ENCODE data around the gene SIGLEC6.
A peak's percentile ranks its signal among the peaks of the same experiment; 100 is the strongest.
"Not testable (repeated sequence)": the region's sequence is repeated elsewhere in the genome, so short reads cannot be mapped to it uniquely, and the experiment has no call there.

Gene SIGLEC6

DNA sequence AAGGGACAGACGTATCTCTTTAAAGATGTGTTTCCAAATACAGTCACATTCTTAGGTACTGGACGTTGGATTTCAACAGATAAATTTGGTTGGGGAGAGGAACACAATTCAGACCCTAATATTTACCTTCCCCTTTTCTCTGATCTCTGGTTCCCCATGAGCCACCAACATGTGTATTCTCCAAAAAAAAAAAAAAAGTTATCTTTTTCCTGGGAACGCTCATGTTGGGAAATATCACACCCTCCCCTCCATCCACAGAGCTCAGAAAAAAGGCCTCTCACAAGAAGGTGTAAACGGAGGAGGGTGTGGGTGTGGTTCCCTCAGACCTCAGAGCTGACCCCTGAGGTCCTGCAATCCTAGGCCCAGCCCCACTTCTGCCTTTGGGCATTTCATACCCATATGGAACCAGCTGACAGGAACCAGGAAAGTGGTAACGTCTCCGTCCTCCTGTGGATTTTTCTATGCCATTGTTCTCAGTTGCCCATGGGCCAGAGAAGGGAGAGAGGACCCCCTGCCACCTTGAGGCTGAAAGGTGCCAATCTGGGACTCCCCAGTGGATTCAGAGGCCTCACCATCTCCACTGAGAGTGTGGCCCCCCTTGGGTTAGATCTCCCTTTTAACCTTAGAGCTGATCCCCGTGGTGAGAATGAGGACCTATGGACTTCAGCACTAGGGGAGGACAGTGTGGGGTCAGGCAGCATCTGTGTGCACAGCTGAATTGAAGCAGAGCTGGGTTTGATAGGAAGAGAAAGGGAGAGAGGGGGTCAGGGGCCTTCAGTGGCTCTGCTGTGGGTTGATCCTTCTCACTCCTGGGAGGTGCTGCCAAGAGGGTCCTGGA lies 21.4 kb downstream of the SIGLEC6 start:
- ATAC-seq (no peak), DNase-seq (no peak)

DNA sequence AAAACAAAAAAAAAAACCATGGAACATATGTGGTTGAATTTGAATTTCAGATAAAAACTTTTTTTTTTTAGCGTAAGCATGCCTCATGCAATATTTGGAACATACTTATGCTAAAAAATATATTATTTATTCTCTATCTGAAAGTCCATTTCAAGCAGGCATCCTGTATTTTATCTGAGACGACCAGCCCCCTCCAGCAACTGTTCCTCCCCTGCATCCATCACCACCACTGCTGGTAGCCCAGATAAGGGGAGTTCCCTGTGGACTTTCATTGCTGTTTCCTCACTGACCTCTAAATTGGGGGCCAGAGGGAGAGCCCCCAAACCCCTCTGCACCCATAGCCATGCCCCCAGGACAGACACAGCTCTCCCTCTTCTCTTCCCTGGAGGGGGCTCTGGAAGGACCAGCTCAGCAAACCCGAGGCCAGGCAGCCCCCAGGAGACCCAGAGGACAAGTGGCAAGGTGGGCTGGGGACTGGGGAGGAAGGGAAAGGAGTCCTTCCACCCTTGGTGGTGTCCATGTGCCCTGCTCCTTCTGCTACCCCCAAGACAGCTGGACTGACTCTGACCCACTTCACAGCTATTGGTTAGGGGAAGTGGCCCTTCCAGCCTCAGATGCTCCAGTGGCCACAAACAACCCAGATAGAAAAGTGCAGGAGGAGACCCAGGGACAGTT lies 23.3 kb downstream of the SIGLEC6 start:
- ATAC-seq (no peak), DNase-seq (no peak)

DNA sequence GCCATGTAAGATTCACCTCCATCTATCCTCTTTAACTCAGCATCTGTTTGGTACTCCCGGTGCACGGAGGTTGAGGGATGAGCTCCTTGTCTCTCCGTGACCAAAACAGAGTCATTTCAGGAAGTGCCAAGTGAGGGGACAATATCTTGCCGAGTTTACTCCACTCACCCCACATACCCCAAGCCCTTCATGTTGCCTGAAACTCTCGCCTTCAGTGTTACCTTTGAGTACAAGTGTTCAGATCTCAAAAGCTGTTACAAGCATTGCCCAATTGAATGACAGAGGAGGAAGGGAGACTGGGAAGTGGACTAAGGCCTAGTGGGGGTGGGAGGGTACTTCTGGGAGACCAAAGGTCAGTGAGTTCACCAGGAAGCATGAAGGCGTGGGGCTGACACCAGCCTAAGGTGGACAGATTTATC lies 23.8 kb downstream of the SIGLEC6 start:
- ATAC-seq = no peak
- DNase-seq = no peak

DNA sequence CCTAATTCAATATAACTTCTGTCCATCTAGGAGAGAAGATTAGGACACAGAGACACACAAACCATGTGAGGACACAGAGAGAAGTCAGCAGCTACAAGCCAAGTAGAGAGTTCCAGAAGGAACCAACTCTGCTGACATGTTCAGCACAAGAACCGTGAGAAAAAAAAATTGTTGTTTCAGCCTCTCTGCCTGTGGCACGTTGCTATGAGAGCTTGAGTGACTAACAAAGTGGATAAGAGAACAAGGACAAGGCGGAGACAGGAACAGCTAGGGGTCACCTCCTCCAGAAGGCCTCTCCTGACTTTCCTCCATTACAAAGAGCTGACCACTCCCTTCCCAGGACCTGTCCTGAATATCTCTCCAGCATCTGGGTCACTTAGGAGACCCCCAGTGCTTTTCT lies 24.3 kb downstream of the SIGLEC6 start:
- ATAC-seq (no peak), DNase-seq (no peak)

DNA sequence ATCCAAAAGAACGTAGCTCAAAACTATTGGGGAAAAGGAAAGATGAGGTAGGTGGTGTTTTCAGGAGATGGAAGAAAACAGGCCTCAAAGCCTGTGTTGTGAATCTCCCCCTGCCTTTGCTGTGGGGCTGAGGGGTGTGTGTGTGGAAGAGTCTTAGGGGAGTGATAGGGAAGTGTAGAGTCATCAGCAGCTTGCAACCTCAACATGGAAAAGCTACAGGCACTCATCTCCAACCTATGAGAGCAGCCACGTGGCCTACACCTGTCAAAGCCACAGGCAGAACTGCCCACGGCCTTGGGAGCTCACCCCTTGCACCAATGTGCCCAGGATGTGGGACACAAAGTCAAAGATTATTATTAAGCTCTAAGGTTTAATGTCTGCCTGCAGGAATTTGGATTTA lies 25.6 kb downstream of the SIGLEC6 start:
- ATAC-seq = no peak
- no peak for DNase-seq

DNA sequence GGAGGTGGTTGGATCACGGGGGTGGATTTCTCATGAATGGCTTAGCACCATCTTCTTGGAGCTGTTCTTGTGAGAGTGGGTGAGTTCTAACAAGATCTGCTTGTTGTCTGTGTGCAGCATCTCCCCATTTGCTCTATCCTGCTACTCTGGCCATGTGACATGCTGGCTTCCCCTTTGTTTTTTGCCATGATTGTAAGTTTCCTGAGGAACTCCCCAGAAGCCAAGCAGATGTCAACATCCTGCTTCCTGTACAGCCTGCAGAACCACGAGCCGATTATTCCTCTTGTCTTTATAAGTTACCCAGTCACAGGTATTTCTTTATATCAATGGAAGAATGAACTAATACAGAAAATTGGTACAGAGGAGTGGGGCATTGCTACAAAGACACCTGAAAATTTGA lies 27.6 kb downstream of the SIGLEC6 start:
- DNase-seq = no peak
- no peak for ATAC-seq

DNA sequence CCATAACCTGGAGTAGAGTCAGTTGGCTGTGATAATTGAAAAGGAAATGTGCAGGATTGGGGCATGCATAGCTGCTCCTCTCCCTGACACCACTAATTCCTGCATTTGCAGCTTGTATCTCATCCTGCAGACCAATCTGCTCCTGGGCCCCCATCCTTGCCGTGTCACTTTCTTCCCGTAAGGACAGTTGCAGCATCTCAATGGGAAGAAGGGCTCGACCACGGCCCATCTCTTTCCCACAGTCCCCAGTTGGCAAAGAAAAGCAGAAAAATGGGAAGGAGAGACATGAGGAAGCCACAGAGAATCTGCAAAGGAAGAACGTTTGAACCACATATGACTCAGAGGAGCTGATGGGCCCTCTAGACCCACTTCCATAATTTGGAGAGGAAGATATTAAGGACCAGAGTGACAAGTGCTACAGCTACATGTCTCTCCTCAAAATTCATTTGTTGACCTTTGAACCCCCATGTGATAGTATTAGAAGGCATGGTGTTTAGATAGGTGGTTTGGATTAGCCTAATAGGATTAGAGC lies 28.1 kb downstream of the SIGLEC6 start:
- no peak for ATAC-seq
- no peak for DNase-seq

DNA sequence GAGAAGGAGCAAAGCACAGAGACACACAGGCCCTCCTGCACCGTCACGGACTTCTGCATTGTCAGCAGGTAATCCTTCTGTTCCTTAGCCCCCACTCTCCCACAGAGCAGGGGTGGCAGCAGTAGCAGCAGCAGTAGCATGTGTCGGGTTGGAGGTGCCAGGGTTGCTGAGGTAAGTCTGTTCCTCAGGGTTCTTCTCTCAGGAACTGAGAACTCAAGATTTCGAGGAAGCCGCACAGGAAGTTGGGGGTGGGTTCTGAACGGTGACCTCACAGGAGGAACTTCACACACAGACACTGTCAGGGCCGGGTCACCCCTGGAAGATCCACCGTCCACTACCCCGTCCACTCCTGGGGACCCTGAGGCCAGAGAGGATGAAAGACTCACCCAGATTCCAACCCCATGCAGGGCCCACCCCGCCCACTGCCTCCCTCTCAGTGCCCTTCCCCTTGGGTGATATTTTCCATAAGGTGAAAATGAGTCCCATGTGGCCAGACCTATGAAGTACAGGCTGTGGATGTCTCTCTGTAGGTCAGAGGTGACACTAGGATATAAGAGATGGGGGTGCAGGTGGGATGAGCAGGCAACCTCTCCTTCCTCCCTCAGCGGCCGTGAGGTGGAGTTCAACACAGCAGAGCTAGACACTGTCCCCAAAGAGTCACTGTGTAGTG lies 29.7 kb downstream of the SIGLEC6 start, which contains the start of gene SIGLEC12:
TSS of gene SIGLEC12 (minus strand) at position 207 of the 670 bp plus-strand sequence. CDS start at position 140, 67 bp downstream.
- ATAC-seq (peak; percentile 55), DNase-seq (peak; percentile 49)

DNA sequence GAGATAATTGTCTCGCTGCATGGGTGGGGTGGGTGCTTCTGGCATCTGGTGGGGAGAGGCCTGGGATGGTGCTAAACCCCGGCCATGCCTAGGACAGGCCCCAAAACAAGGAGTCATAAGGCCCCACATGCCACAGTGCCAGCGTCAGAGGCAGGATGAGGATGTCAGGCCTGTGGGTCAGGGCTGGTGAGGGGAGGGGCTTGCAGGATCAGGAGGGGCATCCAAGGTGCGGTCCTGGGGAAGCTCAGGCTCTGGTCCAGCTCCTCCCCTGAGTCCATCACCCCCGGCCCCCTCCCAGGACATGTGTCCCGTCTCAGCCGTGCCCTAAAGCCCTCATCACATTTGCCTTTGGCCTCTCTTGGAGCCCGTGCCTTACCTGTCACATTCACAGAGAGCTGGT lies 30.5 kb downstream of the SIGLEC6 start:
- ATAC-seq, DNase-seq: not testable (repeated sequence)

DNA sequence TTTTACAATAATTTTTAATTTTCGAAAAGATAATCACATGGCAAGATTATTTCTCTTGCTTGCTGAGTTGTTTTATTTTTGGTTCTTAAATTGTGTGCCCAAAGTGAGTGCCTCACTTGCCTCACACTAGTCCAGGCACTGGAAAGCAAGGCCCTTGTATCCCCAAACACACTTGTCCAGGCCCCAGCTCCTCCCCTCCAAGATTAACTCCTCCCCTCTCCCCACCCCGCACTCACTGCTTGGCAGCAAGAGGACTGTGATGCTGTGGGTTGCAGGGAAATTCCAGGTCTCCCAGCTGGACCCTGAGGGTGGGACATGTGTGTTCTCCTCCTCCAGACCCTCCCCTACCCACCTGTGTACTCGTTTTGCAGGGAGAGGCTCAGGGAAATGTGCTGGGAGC lies 33.8 kb downstream of the SIGLEC6 start:
- DNase-seq (no peak), ATAC-seq (no peak)

DNA sequence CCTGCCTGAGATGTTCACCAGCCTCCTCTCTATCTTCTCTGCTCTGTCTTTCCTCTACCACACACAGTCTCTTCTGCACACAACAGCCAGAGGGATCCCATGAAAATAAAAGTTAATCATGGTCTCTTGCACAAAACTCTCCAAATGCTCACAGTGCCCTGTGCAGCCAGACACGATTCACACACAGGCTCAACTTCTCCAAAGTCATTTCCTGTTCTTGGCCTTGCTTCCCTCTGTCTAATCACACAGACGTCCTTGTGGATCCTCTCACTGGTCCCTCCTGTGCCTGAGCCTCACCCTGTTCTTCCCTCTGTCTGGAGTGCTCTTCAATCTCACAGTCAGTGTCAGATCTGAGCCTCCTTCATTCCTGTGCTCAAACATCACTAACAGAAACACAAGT lies 37.7 kb downstream of the SIGLEC6 start:
- DNase-seq (no peak), ATAC-seq (no peak)

DNA sequence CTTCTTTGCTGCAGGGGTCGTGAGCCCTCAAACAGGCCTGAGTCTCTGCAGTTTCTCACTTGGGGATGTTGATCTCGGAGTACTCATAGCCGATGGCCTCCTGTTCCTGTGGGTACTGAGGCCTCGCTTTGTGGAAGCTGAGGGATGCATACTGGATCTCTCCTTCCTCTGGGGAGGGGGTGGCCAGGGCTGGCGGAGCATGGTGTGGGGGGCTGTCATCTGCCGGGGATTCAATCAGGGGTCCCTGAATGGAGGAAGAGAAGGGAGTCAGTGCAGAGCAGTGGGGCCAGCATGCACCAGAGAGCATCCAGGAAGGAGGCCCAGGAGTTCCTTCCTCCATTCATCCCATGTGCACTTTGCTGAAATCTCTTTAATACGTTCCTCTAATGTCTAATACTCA lies 39.9 kb downstream of the SIGLEC6 start:
- DNase-seq (no peak), ATAC-seq (no peak)

DNA sequence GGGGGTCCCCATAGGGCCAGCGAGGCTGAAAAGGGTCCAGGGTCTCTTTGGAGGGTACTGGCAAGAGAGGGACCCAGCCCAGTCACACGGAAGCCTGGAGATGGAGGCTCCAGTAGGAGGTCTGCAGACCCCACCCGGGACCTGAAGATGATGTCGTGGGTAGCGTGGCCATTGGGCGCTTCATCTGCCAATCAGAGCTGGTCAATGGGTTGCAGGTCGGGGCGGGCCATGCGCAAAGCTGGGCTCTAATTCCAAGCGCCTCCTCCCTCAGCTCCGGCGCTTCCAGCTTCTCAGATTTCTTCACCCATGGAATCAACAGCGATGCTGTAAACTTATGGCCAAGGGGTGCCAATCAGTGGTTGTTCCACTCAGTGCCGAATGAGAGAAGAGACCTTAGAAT lies 40.8 kb downstream of the SIGLEC6 start:
- ATAC-seq (no peak), DNase-seq (no peak)

DNA sequence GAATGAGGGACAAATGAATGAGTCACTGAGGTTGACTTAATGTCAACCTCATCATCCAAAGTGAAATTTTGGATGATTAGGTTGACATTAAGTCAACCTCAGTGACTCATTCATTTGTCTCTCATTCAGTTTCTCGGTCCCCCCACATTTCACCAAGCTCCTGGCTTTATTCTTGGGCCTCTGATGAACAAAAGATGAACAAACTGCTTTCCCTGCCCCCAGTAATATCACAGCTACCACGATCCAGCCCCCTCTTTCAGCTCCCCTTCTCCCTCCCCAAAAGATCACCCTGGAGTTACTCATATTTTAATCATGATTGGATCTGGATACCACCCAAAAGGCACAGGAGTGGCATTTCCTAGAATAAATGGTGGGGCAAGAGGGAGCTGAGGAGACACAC lies 42.4 kb downstream of the SIGLEC6 start:
- DNase-seq = peak; percentile 47
- peak; percentile 89 for ATAC-seq

DNA sequence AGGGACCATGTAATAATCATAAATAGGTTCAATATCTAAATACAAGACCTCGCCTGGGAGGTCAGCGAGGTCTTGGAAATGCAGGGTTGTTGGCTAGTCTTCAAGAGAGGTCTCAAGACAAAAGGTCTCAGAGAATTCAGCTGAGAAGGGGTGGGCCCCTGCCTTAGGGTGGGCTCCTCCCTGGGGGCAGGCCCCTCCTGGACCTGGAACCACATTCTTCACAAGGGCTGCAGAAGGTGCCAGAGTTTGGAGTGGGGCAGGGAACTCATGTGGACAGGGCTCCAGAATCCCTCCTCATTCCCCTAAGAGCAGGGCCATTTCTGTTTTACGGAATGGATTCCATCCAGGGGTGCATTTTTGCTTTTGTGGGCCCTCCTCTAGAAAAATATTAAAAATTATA lies 43.0 kb downstream of the SIGLEC6 start:
- ATAC-seq = no peak
- no peak for DNase-seq

DNA sequence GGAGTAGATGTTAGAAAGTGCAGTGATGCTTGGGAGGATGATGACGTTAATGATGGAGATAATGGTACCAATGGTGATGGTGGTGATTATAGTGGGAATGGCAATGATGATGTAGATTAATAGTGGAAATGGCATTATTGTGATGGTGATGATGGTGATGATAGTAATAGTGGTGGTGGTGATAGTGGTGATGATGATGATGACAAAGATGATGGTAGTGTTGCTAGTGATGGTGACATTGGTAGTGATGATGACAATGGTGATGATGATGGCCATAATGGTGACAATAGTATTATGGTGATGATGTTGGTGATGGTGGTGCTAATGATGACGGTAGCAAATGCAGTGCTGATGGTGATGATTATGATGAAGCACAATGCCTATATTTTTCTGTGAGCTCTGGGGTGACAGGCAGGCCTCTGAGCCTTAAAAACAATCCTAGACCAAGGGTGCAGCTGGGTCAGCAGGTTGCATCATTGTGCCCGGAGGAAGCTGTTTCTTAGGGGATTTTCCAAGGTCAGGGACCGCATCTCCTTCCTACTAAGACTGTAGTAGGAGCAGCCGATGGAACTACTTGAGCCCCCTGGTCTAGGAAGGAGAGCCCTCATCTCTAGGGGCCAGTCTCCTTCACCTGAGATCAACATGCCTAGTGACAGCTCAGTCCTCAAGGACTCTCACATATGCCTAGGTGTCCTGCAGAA lies 45.4 kb downstream of the SIGLEC6 start:
- no peak for DNase-seq
- no peak for ATAC-seq

DNA sequence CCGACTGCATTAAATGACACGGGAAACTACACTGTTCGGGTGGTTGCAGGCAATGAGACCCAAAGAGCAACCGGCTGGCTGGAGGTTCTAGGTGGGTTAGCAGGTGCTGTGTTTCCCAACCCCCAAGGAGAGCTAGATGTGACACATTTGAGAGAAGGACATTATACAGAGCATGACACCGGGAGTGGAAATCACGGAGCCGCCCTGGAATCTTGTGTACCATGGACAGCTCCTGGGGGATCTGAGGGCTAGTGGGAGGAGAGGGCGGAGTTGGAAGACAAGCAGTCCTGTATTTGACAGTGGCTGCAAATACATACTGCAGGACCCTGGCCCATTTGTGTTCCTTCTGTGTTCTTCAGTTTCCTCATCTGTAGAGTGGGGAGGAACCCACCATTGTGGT lies 50.9 kb downstream of the SIGLEC6 start:
- no peak for ATAC-seq
- peak; percentile 42 for DNase-seq

DNA sequence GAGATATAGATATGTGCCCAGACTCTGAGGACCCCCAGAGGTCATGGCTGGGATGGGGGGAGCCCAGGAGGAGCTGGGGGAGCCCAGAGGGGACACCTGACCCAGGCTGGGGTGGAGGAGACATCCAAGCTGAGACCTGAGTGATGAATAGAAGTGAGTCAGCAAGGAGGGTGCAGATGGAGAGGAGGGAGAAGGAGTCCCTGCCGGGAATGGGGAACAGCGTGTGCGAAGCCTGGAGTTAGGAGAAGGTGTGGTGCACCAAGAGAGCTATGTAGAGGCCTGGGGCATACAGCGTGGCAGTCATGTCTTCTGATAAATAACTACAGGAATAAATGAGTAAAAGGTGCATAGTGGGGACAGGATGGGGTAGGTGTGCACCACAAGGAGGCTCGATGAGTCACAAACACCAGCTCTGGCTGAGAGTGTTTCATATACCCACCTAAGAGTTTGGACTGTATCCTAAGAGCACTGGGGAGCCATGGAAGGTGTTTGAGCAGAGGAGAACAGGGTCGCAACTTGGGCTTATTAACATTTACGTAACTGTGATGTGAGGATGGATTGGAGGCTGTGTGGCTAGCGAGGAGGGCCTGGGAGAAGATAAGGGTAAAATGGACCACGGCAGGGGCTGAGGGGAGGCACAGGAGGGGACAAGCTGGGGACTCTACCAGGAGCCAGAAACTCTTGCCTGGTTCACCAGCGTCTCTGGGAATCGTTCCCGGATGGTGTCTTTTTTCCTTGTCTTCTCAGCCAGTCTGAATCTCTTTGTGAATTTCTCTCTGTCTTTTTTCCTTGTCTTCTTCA lies 51.7 kb downstream of the SIGLEC6 start:
- DNase-seq = peak; percentile 42
- ATAC-seq = peak; percentile 92

DNA sequence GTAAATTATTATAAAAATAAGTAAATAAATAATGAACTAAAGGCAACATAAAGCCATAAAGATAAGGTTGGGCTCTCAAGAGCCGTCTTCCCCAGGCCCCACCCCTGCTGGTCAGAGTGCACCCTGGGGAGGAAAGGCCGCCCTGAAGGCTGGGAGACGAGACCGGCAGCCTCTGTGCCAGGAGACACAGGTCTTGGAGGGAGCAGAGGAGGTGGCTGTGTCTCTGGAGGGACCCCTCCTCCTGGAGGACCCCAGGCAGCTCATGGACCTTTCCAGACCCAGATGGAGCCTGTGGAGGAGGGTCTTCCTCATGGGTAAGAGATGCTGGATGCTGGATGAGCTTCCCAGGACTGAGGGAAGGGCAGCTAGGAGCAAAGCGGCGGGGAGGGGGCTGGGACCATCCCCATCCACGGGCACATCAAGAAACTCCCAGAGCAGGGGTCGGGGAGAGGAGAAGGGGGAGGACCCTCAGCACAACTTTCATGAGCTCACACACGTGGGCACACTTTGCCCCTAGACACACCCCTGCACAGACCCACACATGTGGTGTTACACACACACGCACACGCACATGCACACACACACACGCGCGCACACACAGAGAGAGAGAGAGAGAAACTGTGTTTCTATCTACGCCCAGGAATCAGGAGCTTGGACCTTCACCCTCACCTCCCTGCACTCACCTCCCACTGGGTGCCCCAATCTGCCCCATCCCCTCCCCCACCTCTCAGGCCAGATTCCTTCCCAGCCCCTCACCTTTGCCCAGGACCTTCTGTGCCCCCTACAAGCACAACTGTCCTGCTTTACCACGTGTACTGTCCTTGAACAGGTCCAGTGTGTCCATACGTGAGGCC lies 52.9 kb downstream of the SIGLEC6 start, which contains the start of gene CEACAM18:
TSS of gene CEACAM18 (plus strand) at position 159 of the 854 bp plus-strand sequence.
- ATAC-seq (no peak), DNase-seq (no peak)

DNA sequence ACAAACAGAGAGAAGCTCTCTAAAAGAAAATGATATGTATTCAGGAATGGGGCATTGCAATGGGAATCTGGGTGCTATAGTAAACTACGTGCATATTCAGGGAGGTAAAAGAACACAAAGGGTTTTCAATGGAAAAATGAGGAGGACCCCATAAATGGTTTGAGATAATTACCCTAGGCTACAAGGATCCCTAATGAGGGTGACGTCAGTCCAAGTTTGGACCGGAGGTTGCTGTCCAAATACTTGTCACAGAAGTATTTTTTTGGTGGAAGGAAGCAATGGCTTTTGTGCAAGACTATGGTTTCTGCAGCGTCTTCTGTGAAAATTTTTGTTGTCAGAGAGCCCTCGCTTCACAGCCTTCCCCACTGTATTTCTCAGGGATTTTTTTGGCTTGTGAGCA lies 54.1 kb downstream of the SIGLEC6 start:
- no peak for DNase-seq

More for the DNA sequence above, 54.1 kb downstream of the SIGLEC6 start:
- no peak for ATAC-seq
